NCI-H345 treated with DMSO at 0.1 percent for 48 hours (cell line): ENCODE results near the gene ZNF85.
"Not testable (repeated sequence)": the region's sequence is repeated elsewhere in the genome, so short reads cannot be mapped to it uniquely, and the experiment has no call there.

Experiments used
- DNase-seq: peaks from one replicate; lab custom pipeline; 2025; ENCODE audit not compliant: unreplicated experiment; lab: John Stamatoyannopoulos, UW

The ZNF85 gene

DNA sequence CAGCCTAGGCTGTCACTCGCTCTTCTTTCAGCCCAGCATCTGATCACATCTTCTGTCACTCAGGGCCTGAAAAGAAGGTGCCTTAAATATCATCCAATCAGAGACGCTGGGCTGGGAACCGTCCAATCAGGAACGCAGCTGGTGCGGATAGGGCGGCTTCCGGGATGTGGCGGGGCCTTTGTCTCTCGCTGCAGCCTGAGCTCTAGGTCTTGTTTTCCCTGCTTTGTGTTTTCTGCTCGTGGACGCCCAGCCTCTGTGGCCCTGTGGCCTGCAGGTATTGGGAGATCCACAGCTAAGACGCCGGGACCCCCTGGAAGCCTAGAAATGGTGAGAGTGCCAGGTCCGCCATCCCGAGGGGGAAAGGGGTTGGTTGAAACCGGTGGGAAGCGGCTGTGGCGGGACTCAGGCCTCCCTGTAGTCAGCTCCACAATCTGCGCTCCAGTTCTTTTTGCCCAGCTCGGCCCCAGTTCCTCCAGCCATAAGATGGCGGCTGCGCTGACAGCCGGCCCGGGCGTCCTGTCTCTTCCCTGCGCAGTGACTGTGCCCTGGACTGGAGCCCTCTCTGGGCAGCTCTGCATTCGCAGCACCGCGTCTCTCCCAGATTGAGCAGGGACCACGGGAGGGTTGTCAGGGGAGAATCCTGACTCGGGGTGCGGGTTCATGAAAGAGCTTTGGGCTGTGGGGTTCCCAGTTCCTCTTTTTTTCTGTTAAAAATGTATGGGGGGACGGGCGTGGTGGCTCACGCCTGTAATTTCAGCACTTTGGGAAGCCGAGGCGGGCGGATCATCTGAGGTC is at the start of gene ZNF85:
TSS of gene ZNF85 (plus strand) at position 175 of the 795 bp plus-strand sequence. CDS start at position 325, 150 bp downstream.
- DNase-seq: peak; percentile 59

DNA sequence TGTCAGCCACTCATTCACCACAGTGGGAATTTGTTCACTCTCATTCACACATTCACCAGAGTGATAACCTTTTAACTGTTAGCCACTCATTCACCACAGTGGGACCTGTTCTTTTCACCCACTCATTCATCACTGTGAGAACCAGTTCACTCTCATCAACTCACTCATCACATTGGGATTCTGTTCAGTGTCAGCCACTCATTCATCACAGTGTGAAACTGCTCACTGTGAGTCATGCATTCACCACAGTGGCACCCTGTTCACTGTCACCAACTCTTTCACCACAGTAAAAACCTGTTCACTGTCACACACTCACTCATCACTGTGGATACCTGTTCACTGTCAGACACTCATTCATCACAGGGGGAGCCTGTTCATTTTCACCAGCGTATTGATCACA is 43.5 kb upstream of the ZNF85 start:
- DNase-seq: no peak

DNA sequence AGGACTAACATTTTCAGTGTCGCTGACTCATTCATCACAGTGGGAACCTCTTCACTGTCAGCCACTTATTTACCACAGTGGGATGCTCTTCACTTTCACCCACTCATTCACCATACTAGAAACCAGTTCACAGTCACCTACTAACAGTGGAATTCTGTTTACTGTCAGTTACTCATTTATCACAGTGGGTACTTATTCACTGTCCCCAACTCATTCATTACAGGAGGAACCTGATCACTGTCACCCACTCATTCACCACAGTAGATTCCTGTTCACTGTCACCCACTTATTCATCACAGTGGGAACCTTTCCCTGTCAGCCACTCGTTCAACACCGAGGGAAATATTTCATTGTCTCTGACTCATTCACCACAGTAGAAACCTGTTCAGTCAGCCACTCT is 10.1 kb upstream of the ZNF85 start:
- DNase-seq: no peak

DNA sequence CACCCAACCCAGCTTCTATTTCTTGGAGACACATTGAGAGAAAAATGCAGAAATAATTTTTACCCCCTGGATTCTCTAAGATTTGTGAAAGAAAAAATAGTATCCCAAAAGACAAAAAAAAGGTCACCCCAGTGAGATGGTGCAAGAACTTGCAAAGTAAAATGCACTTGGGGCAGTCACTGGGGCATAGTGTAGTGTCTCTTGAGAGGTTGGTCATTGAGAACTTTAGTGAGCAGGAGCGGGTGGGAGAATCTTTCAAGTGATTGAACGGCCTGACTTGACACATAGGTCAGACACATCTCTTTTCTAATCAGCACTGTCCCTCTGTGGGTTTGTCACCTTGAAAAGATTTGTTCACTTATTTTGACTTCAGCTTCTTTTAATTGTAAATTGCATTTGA is 2.4 kb downstream of the ZNF85 start:
- DNase-seq: no peak

GRCh38 chr19:20926796-20927195 is 3.7 kb downstream of the ZNF85 start:
- DNase-seq: no peak

DNA sequence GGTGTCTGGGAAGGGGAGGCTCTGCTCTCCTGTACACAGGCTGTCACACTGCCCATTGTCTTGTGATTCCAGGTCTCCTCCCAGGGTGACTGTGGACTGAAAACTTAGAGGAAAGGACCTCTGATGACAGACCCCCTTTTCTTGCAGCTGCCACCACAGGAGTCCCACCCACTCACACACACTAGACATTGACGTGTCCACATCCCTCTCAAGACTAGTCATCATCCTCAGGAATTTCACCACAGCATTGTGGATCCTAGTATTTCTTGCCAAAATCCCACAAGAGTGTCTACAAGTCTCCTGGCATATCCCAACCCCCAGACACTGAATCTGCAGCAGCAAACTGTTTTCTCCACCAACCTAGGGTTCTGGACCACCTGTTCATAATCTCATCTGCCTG is 5.3 kb downstream of the ZNF85 start:
- no peak for DNase-seq

GRCh38 chr19:20936322-20936947 is 13.4 kb downstream of the ZNF85 start:
- not testable (repeated sequence) for DNase-seq

DNA sequence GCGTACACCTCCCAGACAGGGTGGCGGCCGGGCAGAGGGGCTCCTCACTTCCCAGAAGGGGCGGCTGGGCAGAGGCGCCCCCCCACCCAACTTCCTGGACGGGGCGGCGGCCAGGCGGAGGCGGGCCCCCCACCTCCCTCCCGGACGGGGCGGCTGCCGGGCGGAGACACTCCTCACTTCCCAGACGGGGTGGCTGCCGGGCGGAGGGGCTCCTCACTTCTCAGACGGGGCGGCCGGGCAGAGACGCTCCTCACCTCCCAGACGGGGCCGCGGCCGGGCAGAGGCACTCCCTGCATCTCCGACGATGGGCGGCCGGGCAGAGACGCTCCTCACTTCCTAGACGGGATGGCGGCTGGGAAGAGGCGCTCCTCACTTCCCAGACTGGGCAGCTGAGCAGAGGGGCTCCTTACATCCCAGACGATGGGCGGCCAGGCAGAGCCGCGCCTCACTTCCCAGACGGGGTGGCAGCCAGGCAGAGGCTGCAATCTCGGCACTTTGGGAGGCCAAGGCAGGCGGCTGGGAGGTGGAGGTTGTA is 29.6 kb downstream of the ZNF85 start:
- not testable (repeated sequence) for DNase-seq

DNA sequence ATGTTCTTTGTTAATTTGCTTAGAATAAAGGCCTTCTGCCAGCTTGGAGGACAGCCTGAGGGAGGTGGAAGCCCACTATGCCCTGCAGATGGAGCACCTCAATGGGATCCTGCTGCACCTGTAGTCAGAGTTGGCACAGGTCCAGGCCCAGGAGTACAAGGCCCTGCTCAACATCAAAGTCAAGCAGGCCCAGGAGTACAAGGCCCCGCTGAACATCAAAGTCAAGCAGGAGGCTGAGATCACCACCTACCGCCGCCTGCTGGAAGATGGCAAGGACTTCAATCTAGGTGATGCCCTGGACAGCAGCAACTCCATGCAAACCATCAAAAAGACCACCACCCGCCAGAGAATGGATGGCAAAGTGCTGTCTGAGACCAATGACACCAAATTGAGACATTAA is 41.7 kb downstream of the ZNF85 start:
- DNase-seq: no peak

DNA sequence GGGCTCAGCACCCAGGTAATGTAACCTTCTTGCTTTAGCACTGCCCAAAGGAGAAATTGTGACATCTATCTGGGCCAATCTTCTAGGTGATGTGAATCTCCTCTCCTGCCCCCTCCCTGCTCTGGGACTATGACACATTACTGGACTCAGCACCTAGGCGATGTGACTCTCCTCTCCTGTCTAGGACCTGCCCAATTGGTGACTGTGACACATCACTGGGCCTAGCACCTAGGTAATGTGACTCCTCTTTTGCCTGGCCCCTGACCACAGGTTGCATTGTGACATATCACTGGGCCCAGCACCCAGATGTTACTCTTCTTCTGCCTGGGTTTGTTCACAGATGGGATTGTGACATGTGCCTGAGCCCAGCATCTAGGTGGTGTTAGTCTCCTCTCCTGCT is 45.0 kb downstream of the ZNF85 start:
- DNase-seq: no peak

- no peak for DNase-seq
These were observed 46.4 kb downstream of the ZNF85 start for GRCh38 chr19:20969498-20969897.

GRCh38 chr19:20969898-20970297 is 46.8 kb downstream of the ZNF85 start:
- no peak for DNase-seq

DNA sequence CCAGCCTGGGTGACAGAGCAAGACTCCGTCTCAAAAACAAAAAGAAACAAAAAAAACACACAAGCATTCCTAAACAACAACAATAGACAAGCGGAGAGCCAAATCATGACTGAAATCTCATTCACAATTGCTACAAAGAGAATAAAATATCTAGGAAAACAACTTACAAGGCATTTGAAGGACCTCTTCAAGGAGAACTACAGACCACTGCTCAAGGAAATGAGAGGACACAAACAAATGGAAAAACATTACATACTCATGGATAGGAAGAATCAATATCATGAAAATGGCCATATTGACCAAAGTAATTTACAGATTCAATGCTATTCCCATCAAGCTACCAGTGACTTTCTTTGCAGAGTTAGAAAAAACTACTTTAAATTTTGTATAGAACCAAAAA is 69.7 kb downstream of the ZNF85 start:
- not testable (repeated sequence) for DNase-seq

DNA sequence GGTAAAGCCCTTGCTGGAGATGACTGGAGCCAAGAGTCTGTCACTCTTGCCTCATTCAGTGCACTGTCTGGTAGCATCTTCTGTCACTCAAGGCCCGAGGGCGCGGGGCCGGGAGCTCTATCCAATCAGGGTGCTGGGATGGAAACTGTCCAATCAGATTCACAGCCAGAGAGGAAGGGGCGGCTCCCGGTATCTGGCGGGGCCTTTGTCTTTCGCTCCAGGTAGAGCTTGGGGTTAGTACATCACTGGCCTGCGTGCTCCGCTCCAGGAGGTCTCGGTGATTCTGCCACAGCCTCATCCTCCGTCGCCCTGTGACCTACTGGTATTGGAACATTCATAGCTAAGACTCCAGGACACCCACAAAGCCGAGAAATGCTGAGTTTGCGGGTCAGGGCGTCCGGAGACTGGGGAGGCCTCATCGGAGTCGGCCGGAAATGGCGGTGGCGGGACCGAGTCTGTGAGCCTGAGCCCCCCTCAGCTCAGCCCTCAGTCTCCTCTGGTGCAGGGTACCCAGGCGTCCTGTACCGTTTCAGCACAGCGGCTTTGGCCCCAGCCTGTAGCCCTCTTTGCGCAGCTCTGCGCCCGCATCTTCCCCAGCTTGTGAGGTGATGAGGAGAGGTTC is 76.8 kb downstream of the ZNF85 start:
- peak; percentile 47 for DNase-seq
